T-helper 22 cell (primary cell): ENCODE data around the gene ACER3.
"Not testable (repeated sequence)": the region's sequence is repeated elsewhere in the genome, so short reads cannot be mapped to it uniquely, and the experiment has no call there.

Experiments used
- DNase-seq: peaks from one replicate; pipeline ENCODE4 v3.0.0-alpha.2; 2020; ENCODE audit warnings: low read depth

ACER3 gene

DNA sequence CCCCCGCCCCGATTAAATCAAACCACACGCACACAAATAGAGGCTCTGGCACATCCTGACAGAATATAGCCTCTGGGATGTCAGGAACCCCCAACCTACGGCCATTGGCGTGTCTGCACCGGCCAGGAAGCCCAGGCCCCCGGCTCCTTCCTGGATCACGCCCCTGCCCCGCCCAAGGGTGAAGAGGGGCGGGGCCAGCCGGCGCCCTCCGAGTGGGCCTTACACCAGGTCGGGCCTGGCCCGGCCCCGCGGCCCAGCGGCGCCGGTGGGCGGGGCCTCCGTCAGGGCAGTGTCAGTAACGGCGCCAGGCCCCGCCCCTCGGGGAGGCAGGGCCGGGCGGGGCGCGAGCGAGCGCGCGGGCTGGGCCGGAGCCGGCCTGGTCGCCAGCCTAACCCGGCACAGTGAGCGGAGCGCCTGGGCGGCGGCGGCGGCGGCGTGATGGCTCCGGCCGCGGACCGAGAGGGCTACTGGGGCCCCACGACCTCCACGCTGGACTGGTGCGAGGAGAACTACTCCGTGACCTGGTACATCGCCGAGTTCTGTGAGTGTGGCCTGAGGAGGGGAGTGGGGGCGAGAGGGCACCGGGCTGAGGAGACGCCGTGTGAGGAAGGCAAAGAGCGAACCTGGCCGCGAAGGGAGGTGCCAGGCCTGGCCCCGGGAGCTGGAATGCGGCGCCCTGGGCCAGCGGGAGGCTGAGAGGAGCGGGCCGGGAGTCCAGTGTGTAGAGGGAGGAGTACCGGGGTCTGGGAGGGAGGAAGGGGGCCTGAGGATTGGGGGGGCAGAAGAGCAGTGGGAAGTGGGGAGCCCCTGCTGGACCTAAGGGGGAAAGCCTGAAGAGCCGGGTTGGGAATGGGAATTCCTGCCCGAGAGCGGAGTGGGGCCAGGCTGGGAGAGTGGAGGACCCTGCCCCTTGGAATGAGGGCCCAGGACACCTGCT lies at the start of gene ACER3:
Gene ACER3, plus strand, starts transcription at position 380 of the 937 bp plus-strand sequence. Its CDS starts 59 bp downstream, at position 439.
- DNase-seq = peak; percentile 67

DNA sequence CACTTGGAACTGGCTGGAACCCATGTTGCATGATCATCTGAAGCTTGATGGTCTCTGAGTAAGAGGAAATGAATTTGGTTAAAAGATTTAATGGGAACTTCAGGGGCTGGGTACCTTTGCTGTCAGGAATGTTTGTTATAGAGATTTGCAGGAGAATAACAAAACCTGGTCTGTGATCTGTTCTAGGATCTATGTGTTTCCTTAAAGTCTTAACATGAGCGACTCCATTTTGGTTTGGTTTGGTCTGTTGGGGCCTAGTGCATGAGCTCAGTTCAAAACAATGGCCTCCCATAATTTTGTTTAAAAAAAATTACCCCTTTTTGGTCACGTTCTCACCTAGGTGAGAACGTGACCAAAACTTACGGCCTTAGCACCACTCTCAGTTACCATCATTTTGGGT lies 49.5 kb upstream of the ACER3 start:
- DNase-seq = no peak

DNA sequence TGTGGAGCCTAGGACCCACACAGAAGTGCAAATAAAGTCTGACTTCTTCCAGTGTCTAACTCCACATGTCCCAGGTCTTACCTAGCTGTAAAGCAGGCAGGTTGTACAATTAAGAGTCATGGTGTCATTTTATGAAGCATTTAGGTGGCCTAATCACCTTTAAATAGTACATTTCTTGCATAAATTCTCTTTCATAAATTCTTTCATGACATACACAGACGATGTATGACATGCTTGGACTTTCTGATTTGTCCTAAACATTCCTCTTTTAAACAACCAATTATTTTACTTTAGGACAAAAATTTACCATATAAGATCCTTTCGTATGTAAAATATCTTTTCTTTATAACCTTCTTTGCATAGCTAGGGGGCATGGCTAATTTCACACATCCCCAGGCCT lies 46.3 kb upstream of the ACER3 start:
- DNase-seq = no peak

DNA sequence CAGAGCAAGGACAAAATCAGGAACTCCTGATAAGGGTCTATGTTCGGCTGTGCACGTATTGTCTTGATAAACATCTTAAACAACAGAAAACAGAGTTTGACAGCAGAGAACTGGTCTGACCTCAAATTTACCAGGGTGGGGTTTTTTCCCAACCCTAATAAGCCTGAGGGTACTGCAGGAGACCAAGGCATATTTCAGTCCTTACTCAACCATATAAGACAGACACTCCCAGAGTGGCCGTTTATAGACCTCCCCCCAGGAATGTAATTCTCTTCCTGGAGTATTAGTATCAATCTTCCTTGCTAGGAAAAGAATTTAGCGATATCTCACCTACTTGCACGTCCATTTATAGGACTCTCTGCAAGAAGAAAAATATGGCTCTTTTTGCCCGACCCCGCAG lies 45.0 kb upstream of the ACER3 start:
- not testable (repeated sequence) for DNase-seq

DNA sequence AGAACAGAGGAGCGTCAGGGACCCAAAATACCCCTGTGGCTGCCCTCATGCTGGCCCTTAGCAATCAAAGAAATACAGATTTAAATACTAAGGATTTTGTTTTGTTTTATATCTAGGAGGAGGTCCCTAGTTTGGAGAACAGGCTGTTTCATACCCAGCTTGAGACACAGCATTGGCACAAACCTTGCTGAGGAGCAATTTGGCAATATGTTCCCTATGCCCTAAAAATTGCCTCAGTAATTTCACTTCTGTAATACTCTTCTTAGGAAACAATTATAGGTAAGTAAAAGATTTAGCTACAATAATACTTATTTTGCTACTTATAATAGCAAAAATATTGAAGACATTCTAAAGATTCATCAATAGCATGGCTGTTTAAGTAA lies 40.5 kb upstream of the ACER3 start:
- DNase-seq = no peak

DNA sequence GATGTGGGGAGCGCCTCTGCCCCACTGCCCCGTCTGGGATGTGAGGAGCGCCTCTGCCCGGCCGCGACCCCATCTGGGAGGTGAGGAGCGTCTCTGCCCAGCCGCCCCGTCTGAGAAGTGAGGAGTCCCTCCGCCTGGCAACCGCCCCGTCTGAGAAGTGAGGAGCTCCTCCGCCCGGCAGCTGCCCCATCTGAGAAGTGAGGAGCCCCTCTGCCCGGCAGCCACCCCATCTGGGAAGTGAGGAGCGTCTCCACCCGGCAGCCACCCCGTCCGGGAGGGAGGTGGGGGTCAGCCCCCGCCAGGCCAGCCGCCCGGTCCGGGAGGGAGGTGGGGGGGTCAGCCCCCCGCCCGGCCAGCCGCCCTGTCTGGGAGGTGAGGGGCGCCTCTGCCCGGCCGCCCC lies 39.3 kb upstream of the ACER3 start:
- DNase-seq = not testable (repeated sequence)

DNA sequence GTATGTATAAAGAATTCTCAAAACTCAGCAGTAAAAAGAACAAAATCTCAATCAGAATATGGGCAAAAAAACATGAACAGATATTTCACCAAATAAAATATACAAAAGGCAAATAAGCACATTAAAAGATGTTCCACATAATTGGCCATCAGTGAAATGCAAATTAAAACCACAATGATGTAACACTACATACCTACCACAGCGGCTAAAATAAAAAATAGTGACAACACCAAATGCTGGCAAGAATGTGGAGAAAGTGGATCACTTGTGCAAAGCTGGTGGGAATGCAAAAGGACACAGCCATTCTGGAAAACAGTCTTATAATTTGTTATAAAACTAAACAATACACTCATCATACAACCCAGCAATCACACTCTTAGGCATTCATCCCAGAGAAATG lies 38.3 kb upstream of the ACER3 start:
- no peak for DNase-seq

DNA sequence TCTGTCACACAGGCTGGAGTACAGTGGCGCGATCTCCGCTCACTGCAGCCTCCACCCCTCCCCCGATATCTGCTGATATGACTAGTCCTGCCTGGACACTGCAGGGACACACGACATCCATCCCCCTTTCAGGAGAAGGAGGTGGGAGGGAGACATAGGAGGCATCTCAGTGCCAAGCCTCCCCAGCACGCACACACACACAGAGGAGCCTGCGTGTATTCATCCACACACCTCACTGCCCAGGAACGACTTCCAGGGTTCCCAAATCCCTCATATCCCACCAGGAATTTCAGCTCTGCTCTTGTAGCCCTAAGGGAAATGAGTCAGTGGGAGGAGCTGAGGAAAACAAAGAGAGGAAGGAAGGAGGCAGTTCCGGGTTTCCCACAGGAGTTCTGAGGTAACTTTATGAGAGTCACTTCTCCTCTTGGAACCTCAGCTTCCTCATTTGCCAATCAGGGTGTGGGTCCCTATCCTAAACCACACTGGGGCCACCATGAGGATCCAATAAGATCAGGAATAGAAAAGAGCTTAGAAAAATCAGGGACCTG lies 37.2 kb upstream of the ACER3 start:
- no peak for DNase-seq

DNA sequence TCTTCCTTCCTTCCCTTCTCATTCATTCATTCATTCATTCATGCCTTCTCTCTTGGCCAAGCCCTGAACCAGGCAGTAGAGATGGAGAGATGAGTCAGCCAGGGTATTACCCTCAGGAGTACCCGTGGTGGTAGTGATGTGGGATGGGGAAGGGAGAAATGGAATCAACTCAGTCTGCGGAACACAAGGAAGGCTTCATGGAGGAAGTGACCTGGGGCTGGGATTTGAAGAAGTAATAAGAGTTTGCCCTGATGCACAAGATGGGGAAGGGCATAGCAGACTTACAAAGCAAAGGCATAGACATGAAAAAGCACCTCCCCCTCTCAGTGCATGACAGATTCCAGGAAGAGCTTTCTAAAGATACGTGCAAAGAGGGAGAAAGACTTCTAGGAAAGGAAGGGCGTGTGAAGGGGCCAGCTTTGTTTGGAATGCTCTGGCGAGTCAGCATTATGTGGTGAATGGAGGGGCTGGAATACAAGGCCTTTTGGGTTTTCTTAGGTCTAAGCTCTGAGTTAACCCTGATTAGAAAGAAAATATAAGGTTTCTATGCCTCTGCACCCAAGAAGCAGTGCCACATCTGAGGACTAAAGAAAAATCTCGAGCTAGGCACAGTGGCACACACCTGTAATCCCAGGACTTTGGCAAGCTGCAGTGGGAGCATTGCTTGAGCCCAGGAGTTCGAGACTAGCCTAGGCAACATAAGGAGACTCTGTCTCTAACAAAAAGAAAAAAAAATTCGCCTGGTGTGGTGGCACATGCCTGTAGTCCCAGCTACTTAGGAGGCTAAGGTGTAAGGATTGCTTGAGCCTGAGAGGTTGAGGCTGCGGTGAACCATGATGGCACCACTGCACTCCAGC lies 36.4 kb upstream of the ACER3 start:
- DNase-seq = no peak

DNA sequence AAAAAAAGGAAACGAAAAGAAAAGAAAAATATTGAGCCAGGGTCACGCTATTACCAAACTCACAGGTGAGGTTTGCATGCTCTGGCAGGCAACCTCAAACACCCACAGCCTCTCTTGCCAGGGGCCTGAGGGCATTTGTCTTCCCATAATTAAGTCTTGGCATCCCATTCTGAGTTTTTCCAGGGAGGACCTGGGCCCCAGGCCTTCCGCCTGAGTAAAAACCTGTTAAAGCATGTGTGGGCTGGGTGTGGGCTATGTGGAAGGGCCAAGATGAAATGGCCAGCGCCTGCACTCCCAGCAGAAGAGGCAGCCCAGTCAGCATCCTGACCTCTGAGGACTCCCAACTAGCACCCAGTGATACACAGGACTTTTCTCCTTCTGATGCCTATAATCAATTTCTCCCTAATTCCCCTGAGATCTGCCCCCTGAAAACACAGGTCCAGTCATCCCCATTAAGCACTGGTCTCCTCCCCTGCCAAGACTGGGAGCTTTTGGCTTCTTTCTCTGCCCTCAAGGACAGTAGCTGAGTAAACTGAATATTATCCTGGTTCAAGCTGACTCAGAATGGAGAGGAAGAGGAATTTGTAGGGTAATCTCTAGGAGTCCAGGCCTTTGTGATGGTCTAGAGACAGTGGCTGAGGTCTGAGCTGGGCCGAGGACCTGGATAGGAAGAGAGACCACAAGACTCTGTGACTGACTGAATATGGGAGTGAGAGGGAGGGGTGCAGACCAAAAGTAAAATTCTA lies 35.6 kb upstream of the ACER3 start:
- no peak for DNase-seq

DNA sequence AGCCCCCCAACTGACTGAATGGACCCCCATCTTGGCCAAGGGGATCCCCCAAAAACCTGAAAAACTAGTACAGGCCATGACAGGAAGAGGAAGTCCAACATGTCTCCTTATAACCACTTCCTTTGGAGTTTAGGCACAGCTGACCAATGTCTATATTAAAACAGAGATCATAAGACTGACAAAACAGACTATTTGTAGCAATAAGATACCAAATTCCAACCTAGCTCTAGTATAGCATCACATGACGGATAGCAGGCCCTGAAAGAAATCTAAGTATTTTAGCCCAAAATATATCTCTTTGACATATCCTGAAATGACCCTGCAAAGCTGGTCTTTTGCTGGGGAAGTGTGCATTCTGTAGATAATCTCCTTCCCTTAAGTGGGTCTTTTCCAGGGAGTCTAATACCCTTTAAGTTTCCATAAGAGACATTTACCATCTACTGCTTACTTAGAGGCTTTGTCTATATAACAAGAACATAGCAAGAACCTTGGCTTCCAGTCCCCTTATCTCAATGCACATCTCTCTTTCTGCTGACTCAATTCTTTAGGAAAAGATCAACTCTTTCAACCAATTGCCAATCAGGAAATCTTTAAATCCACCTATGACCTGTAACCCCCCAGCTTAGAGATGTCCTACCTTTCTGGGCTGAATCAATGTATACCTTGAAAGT lies 34.9 kb upstream of the ACER3 start:
- DNase-seq = no peak

DNA sequence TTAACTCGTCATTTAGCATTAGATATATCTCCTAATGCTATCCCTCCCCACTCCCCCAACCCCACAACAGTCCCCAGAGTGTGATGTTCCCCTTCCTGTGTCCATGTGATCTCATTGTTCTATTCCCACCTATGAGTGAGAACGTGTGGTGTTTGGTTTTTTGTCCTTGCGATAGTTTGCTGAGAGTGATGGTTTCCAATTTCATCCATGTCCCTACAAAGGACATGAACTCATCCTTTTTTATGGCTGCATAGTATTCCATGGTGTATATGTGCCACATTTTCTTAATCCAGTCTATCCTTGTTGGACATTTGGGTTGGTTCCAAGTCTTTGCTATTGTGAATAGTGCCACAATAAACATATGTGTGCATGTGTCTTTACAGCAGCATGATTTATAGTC lies 34.2 kb upstream of the ACER3 start:
- DNase-seq = not testable (repeated sequence)

DNA sequence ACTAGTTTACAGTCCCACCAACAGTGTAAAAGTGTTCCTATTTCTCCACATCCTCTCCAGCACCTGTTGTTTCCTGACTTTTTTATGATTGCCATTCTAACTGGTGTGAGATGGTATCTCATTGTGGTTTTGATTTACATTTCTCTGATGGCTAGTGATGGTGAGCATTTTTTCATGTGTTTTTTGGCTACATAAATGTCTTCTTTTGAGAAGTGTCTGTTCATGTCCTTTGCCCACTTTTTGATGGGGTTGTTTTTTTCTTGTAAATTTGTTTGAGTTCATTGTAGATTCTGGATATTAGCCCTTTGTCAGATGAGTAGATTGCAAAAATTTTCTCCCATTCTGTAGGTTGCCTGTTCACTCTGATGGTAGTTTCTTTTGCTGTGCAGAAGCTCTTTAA lies 33.7 kb upstream of the ACER3 start:
- DNase-seq = not testable (repeated sequence)

DNA sequence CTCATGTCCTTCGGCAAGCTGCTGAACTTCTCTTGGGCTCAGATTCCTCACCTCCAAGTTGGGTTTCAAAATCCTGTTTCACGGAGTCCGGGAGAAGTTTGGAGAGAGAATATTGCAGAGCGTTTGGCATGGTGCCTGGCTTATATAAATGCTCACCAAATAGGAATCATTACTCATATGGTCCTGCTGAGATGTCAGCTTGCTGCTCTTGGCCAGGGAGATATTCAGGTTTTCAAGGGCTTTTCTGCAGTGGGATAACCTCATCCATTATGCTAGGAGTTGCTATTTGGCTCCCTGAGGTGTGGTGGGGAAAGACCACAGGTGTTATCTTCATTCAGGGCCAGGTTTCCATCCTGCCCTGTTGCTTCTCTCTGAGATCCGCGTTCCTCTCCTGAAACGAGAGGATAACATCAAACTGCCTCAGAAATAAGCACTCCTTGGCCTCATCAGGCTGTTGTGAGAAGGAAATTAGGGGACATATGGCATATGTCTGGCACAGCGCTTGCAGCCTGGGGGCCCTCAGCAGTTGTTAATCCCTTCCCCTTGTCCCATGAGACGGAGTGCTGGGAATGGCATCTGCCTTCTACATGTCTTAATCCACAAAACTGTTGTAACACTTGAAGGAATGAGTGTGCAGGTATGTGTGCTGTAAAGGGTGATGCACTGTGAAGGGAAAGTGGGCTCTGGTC lies 29.9 kb upstream of the ACER3 start:
- DNase-seq = no peak

DNA sequence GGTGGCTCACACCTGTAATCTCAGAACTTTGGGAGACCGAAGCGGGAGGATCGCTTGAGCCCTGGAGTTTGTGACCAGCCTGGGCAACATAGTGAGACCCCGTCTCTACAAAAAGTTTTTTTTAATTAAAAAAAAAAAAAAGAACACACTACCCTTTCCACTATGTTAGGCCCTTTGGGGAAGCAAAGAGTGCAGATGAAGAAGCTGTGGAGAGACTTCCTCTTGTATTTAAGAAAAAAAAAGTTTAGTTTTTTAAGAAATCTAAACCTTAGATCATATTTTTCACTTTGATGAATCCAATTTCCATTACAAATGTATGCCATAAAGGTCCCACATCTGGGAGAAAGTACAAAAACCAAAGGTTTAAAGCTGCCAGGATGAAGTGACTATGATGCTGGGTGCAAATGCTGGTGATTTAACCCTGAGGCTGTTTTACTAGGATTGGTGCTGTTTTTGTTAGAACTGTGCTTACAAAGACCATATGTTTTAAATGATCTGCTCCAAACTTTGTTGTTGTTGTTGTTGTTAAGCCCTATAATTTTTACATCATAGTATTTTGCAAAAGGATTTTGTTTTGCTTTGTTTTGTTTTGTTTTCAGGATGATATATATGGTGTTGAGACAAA lies 28.9 kb upstream of the ACER3 start:
- no peak for DNase-seq

DNA sequence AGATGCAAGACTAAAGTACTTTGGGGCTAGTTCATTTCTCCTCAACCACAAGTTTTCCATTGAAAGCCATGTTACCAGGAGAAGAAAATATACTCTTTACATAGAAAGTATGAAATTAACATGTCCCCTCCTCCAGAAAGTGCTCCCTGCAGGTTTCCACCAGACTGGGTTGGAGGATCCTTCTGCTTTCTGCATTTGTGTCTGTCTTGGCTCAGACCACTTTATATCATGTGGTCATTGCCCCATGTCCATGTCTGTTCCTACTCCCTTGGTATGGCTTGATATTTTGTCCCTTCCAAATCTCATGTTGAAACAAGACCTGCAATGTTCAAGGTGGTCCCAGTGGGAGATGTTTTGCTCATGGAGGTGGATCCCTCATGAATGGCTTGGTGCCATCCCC lies 28.4 kb upstream of the ACER3 start:
- no peak for DNase-seq

DNA sequence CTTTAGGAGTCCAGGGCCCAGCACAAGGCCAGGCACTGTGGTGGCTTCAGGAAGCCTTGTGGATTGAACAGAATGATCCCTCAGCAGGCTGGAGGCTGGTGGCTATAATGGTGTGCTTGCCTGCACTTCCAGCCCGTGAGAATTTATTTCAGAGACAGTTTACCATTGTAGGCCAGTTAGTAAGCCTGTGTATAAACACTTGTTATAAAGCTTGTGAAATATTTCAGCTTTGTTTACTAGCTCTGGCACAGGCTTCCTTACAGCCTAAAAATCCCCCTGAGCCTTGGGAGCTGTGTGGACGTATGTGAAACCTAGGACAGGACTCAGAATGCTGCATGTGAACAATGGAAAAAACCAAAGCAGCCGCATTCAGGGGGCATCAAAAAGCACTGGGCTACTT lies 26.6 kb upstream of the ACER3 start:
- no peak for DNase-seq

DNA sequence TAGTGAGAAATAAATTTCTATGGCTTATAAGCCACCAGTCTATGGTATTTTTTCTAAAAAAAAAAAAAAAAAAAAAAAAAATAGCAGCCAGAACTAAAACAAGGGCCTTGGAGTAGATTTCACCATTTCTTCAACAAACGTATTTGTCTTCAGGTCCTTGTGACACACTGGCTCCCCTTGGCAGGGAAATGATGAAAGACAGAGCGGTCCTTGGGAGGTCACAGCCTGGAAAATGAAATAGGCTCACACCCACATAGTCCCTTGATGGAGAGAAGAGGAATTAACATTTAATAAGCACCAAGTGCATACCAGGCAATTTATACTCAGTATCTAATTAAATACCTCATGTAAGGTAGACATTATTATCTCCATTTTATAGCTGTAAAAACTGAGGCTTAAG lies 25.7 kb upstream of the ACER3 start:
- DNase-seq = no peak

DNA sequence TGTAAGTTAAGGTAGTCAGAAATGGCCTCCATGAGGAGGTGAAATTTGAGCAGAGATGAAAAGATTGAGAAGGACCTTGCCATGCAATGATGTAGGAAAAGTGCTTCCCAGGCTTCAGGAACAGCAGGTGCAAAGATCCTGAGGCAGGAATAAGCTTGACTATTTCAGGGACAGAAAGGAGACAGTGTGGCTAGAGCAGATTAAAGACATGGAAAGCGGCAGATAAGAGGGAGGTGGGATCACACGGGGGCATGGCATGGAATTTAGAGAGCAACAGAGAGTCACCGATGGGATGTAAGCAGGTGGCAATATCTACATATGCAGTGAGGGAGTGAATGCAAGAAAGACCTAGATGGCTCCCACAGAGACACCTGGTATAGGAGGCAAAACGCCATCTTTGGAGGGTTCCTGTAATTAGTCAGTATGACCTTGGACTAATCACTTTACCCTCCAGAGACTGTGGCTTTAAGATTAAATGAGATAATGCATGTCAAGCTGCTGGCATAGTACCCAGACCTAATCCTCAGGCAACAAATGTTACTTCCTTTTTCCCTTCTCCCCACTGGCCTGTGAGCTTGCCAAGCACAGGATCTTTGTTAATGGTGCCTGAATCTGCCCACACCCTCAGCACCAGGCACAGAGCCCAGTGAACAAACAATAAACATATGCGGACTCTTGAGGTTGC lies 24.6 kb upstream of the ACER3 start:
- no peak for DNase-seq
